Activated naive CD4-positive, alpha-beta T cell treated with anti-CD3 and anti-CD28 coated beads, Interleukin-2, amount 50 U/mL, for 72 hours (primary cell): ENCODE results near the gene CACNA2D2. TPM values are rescaled to one million over a fixed set of nuclear protein-coding genes. Genes with fewer than 3 reads are reported as not detected.
A peak's percentile ranks its signal among the peaks of the same experiment; 100 is the strongest.

Experiments used
- ATAC-seq, 2 donors: fragments of 150-1000 bp; cut with Tn5 transposase; 2 replicates each; pipeline ENCODE4 v1.10.0; 2021; ENCODE audit warnings: mild to moderate bottlenecking in 2 of 2, moderate library complexity in 2 of 2
- DNase-seq, 2 donors: peaks; one replicate each; pipeline ENCODE4 v3.0.0; 2021 to 2022; ENCODE audit warnings: low spot score in 2 of 2
- H3K27ac Mint-ChIP-seq, 2 donors: one replicate each; pipeline ENCODE4 v1.8.0; 2022; ENCODE audit warnings: mild to moderate bottlenecking in 2 of 2, mixed read lengths in 2 of 2
- H3K36me3 Mint-ChIP-seq, 2 donors: one replicate each; pipeline ENCODE4 v1.8.0; 2022; ENCODE audit warnings: mixed read lengths in 2 of 2
- H3K9me3 Mint-ChIP-seq, 2 donors: one replicate each; pipeline ENCODE4 v1.8.0; 2022; ENCODE audit warnings: mixed read lengths in 2 of 2
- total RNA-seq, 2 donors: library from RNA; stranded (reverse); gene quantifications; one replicate each; pipeline ENCODE4 v1.2.3, GENCODE V29; 2022

The CACNA2D2 gene
- total RNA-seq, 2 donors from 2014 or later, result 2.4 to 3.0 TPM

- no peak overlapping the region for H3K27ac Mint-ChIP-seq
- ATAC-seq, result no peak
- H3K9me3 Mint-ChIP-seq, result no peaks in the 10 kb centered on the region
- no peaks in the 10 kb centered on the region for H3K36me3 Mint-ChIP-seq
- DNase-seq, result no peak
These were observed 29.9 kb upstream of the CACNA2D2 start for GRCh38 chr3:50533316-50533715.

- H3K9me3 Mint-ChIP-seq, result no peaks in the 10 kb centered on the region
- H3K36me3 Mint-ChIP-seq, result no peaks in the 10 kb centered on the region
- H3K27ac Mint-ChIP-seq, result no peak overlapping the region
- no peak for ATAC-seq
- DNase-seq, result no peak
These were observed 28.8 kb upstream of the CACNA2D2 start for GRCh38 chr3:50532062-50532705.

DNA sequence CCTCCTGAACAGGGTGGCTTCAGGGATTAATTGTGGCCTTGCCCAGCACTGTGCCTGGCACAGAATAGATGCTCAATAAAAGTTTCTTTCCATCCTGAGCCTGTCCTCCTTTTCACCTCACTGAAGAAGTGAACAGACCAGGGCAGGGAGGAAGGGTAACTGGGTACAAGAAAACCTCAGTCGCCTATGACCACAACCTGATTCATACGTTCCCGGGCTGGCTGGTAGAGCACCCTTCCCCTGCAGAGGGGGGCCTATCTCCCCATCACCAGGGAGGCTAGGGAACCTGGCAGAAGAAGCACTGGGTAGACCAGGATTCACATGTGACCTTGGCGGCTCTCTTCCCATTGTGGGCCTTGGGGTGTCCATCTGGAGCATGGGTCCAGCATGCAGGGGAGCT lies 27.8 kb upstream of the CACNA2D2 start:
- ATAC-seq (peak in 1 of 2 donors; percentile 63), DNase-seq (no peak)
- H3K36me3 Mint-ChIP-seq, result no peaks in the 10 kb centered on the region
- no peaks in the 10 kb centered on the region for H3K9me3 Mint-ChIP-seq
- H3K27ac Mint-ChIP-seq, result no peak overlapping the region

DNA sequence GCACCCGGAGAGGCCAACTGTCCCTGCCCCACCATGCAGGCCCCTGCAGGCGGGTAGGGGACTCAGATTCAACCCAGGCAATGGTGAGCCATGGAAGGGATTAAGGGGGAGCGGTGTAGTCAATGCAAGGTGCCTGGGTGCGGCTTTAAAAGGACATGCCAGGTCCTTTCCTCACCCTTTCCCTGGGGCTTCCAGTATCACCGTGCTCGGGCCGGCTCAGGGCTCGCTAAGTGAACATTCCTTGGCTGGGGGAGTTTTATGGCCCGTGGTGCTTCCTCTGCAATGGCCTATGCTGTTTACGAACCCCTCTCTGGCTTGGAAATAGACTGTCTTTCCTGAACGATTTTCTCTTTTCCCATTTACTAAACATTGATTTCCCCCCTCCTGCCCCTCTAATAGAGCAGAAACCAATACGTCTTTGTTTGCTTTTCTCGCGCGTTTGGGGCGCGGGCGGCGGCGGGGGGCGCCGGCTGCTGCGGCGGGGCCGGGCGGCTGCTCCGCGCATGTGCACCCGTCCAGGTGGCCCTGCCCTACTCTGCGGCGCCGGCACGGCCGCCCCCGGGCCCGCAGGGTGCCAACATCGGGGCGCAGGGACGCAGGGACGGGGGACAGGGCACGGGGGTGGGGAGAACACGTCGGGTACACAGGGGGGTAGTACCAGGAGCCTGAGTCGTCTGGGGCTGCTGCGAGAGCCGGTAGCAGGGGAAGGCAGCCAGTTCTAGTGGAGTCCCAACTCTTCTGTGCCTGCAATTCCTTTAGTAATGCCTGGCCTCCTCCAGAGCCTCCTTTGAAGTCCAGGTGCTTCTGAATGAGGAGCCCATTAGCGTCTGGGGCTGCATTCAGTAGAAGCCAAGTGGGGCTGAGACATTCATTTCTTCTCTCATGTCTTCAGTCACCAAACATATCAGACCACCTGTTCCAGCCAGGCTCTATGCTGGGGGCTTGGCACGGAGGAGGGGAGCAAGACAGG lies 26.9 kb upstream of the CACNA2D2 start:
- no peaks in the 10 kb centered on the region for H3K36me3 Mint-ChIP-seq
- no peak overlapping the region for H3K27ac Mint-ChIP-seq
- H3K9me3 Mint-ChIP-seq, result no peaks in the 10 kb centered on the region
- no peak for DNase-seq
- ATAC-seq, result no peak

DNA sequence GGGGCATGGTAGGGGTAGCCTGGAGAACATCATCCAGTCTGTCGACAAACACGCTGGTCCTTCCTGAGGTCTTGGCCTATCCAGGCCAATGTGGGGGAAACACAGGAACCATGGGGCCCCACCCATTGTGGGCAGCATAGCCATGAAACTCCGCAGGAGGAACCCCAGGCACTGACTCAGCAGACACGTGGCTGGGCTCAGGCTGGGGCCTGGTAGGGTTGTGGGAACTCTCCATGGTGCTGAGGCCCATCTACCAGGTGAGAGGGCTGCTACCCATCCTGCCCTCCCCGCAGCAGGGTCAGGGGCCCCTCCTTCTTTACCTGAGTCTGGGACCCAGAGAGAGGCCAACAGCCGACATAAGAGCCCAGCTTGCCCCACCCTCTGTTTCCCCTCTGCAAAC lies 22.6 kb upstream of the CACNA2D2 start:
- Mint-ChIP-seq H3K27ac (no peak overlapping the region), H3K36me3 (no peaks in the 10 kb centered on the region), H3K9me3 (no peaks in the 10 kb centered on the region)
- DNase-seq (peak; percentile 63 to 73), ATAC-seq (peak; percentile 90 to 92)

DNA sequence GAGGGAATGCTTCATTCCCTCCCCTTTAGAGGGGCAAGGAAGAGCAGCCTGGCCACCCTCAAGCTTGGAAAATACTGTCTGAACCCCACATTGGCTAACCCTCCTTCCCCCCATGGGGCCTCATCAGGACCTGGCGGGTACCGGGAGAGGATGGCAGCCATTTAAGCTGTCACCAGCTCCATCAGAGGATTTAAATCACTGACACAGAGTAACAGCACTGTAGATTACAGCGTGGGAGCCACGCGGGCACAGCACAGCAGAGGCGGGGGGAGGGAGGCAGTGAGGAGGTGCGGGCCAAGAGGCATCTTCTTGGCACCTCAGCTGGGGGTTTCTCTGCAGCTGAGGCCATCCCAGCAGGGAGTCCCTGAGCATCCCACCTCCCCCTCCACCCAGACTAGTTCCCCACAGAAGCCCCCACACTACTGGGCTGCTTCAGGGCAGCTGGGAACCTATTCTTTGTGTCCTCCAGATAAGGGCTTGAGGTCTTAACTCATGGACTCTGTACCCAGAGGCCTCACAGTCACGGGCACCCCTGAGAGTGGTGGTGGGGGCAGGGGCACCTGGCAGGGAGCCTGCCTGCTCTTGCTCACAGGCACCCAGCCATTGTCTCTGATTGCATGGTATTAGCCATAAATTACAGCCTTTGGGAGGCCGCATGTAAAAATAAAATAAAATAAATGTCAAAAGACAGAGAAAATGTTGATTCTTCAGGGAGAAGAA lies 21.9 kb upstream of the CACNA2D2 start:
- no peak for ATAC-seq
- Mint-ChIP-seq H3K27ac (no peak overlapping the region), H3K9me3 (no peaks in the 10 kb centered on the region), H3K36me3 (no peaks in the 10 kb centered on the region)
- no peak for DNase-seq

- DNase-seq (no peak), ATAC-seq (no peak)
- Mint-ChIP-seq H3K9me3 (no peaks in the 10 kb centered on the region), H3K27ac (no peak overlapping the region), H3K36me3 (no peaks in the 10 kb centered on the region)
These were observed 21.3 kb upstream of the CACNA2D2 start for GRCh38 chr3:50524746-50525145.

DNA sequence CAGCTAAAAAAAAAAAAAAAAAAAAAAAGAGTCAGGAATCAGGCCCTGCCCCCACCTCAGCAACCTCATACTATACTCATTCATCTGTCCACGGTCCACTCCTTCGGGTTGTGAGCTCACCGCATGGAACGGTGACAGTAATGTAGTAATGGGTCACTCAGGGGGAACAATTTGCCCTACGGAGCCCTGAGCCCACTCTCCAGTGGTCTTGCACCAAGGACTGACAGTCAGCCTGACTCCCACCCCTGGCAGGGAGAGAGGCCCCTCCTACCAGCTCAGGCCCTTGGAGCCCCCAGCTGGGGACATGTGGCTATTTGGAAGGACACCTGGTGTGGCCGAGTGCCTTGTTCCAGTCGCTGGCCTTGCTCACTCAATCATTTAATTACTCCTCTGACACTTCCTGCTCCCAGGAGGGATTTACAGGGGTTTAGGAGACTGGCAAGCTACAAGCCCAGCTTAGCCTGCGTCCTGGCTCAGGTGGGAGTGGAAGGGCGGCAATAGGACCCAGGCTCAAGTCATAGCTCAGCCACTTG lies 19.9 kb upstream of the CACNA2D2 start:
- H3K36me3 Mint-ChIP-seq, result no peaks in the 10 kb centered on the region
- no peak for ATAC-seq
- H3K9me3 Mint-ChIP-seq, result no peaks in the 10 kb centered on the region
- H3K27ac Mint-ChIP-seq, result no peak overlapping the region
- DNase-seq, result no peak

DNA sequence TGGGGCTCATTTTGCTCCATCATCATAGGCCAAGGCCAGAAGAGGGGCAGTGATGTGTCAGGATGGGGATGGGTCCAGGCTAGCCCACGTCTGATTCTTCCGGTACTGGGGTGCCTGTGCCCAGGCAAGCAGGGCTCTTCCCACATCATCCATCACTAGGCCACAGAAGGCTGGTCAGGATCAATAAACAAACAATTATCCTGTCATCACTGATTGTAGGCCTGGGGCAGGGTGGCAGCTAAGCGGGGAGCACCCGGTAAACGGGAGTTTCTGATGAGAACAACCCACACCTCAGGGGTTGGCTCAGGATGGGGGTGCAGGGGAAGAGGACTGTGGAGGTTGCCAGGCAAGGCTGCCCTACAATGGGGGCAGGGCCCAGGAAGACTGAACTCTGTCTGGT lies 18.1 kb upstream of the CACNA2D2 start:
- no peak overlapping the region for H3K27ac Mint-ChIP-seq
- no peaks in the 10 kb centered on the region for H3K9me3 Mint-ChIP-seq
- DNase-seq (no peak), ATAC-seq (no peak)
- no peaks in the 10 kb centered on the region for H3K36me3 Mint-ChIP-seq

GRCh38 chr3:50520849-50521248 lies 17.4 kb upstream of the CACNA2D2 start:
- Mint-ChIP-seq H3K9me3 (no peaks in the 10 kb centered on the region), H3K27ac (peak overlapping the region in 1 of 2 donors; percentile 7), H3K36me3 (no peaks in the 10 kb centered on the region)
- ATAC-seq (no peak), DNase-seq (no peak)

DNA sequence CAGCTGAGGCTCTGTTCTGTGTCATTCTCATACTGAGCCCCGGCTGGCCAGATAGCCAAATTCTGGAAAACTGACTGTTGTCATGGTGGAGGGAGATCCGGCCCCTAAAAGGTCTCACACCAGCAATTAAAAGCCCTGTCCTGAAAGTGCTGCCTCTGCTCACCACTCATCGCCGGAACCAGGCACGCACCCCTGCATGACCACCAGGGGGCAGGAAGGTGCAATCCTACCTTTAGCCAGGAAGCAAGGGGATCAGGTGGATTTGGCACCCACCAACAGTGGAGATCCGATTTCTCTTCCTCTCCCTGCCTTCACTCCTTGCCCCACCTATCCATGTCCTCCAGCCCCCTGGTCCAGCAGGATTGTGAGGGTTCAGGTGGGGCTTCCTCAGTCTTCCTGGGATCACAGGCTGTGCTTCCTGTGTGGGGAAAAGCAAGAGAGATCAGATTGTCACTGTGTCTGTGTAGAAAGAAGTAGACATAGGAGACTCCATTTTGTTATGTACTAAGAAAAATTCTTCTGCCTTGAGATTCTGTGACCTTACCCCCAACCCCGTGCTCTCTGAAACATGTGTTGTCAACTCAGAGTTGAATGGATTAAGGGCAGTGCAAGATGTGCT lies 16.1 kb upstream of the CACNA2D2 start:
- H3K9me3 Mint-ChIP-seq, result no peaks in the 10 kb centered on the region
- ATAC-seq, result peak; percentile 85 to 88
- no peaks in the 10 kb centered on the region for H3K36me3 Mint-ChIP-seq
- peak; percentile 69 to 83 for DNase-seq
- H3K27ac Mint-ChIP-seq, result no peak overlapping the region

- H3K27ac Mint-ChIP-seq, result no peak overlapping the region
- no peak for DNase-seq
These were observed 15.0 kb upstream of the CACNA2D2 start for GRCh38 chr3:50518436-50518835.

DNA sequence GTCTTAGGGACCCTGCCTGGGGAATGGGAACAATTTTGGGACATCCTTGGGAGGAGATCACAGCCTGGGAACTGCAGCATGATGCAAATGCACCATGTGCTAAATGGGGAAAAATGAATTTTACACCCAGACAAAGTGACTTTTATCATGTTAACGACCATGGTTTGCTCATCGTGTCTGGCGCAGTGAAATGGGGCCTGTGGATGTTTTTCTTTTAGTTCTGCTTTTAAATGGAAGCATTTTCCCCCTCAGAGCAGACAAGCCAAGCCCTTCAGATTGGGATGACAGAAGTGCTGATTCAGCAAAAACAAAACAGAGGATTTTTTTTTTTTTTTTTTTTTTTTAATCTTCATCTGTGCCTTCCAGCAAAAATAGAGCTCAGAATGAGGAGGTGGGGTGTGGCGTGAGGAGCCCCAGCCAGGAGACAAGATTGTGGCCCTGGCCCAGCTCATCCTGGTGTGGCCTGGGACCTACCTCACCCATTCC lies 14.3 kb upstream of the CACNA2D2 start:
- no peak for ATAC-seq
- Mint-ChIP-seq H3K9me3 (no peaks in the 10 kb centered on the region), H3K27ac (no peak overlapping the region), H3K36me3 (no peaks in the 10 kb centered on the region)
- DNase-seq, result no peak

More at GRCh38 chr3:50518436-50518835, 15.0 kb upstream of the CACNA2D2 start:
- no peak for ATAC-seq
- Mint-ChIP-seq H3K9me3 (no peaks in the 10 kb centered on the region), H3K36me3 (no peaks in the 10 kb centered on the region)

DNA sequence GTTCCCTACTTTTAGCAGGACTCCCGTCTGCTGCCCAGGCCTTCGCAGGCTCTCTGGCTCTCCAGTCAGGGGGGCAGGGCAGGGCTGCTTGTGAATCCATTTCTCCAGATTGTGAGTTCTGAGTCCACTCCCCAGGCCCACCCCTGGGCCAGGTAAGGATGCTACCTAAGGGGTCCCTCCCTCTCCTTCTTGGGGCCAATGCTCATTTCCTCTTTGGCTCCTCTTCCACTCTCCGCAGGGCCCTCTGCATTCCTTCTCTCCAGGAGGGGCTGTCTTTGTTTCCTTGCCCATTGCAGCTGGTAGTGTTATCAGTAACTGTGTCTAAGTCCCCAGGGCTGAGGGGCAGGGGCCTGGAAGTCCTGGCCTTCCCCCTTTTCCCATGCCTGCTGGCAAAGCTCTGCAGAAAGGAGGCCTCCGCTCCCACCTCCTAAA lies 13.0 kb upstream of the CACNA2D2 start:
- Mint-ChIP-seq H3K9me3 (no peaks in the 10 kb centered on the region), H3K27ac (peak overlapping the region in 1 of 2 donors; percentile 19)
- DNase-seq, result no peak

DNA sequence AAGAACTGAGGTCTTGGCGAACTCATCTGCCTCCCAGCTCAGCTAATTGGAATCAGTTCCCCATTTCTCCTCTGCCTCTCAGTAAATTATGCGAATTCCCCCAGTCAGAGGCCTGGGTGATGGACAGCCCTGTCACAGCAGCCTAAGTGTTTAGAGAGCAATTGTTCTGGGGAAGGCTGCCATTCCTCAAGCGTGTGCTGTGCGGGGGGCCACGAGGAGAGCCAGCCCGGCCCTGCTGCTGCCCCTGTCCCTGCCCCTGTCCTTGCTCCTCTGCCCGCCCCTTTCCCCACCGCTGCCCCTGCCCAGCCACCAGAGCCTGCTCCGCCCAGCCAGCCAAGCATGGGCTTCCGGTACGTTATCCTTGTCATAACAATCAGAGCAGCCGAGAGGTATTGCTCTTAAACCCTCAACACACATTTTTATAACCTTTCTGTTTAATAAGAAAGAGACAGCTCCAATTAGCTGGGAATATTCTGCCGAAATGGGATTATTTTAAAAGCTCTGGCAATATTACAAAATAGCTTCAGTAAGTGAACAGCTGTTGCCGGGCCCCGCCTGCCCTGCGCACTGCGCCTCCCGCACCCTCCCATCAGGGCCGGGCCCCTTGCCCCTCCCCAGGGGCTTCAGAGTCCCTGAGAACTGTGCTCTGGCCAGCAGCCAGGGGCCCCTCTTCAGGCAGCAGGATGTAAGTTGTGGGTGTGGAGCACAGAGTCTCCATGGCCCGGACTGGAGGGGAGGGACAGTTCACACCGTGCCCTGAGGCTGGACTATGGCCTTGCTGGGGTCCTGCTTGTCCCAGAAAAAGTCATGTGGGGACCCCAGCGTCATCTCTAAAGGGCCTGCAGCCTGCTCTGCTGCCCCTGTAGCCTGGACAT lies 12.4 kb upstream of the CACNA2D2 start:
- Mint-ChIP-seq H3K36me3 (no peaks in the 10 kb centered on the region), H3K27ac (no peak overlapping the region), H3K9me3 (no peaks in the 10 kb centered on the region)
- DNase-seq (no peak), ATAC-seq (peak; percentile 27 to 44)

More for the DNA sequence above, 13.0 kb upstream of the CACNA2D2 start:
- H3K36me3 Mint-ChIP-seq, result no peaks in the 10 kb centered on the region
- no peak for ATAC-seq
